ENCODE results near the gene PBX3. TPM values are rescaled to one million over a fixed set of nuclear protein-coding genes. Genes with fewer than 3 reads are reported as not detected.
A peak's percentile ranks its signal among the peaks of the same experiment; 100 is the strongest.

Gene PBX3
- total RNA-seq, 2 donors from 2014 or later, result 16.9 to 17.6 TPM

GRCh38 chr9:125991886-125992529, 244.8 kb downstream of the PBX3 start:
- no peak for ATAC-seq
- no peaks in the 10 kb centered on the region for H3K9me3 Mint-ChIP-seq
- H3K36me3 Mint-ChIP-seq, result no peaks in the 10 kb centered on the region
- peak in 1 of 2 donors; percentile 35 for DNase-seq (ENCODE audit: low spot score in 2 of 2)
- no peak overlapping the region for H3K27ac Mint-ChIP-seq

- Mint-ChIP-seq H3K9me3 (no peaks in the 10 kb centered on the region), H3K36me3 (no peaks in the 10 kb centered on the region), H3K27ac (no peak overlapping the region)
- DNase-seq (ENCODE audit: low spot score in 2 of 2) (peak in 1 of 2 donors; percentile 48), ATAC-seq (no peak)
These were observed 245.4 kb downstream of the PBX3 start for GRCh38 chr9:125992557-125992956.

- Mint-ChIP-seq H3K27ac (no peak overlapping the region), H3K9me3 (no peaks in the 10 kb centered on the region), H3K36me3 (no peaks in the 10 kb centered on the region)
- no peak for DNase-seq (ENCODE audit: low spot score in 2 of 2)
- ATAC-seq, result no peak
These were observed 246.3 kb downstream of the PBX3 start for GRCh38 chr9:125993466-125993865.

- no peak for ATAC-seq
- DNase-seq (ENCODE audit: low spot score in 2 of 2), result peak in 1 of 2 donors; percentile 38
- no peaks in the 10 kb centered on the region for H3K36me3 Mint-ChIP-seq
These were observed 247.1 kb downstream of the PBX3 start for GRCh38 chr9:125994066-125994943.

GRCh38 chr9:125995006-125995405, 247.8 kb downstream of the PBX3 start:
- Mint-ChIP-seq H3K9me3 (no peaks in the 10 kb centered on the region), H3K27ac (no peak overlapping the region), H3K36me3 (no peaks in the 10 kb centered on the region)
- DNase-seq (ENCODE audit: low spot score in 2 of 2) (peak in 1 of 2 donors; percentile 13), ATAC-seq (no peak)

More at GRCh38 chr9:125994066-125994943, 247.1 kb downstream of the PBX3 start:
- Mint-ChIP-seq H3K9me3 (no peaks in the 10 kb centered on the region), H3K27ac (no peak overlapping the region)

GRCh38 chr9:125995706-125996105, 248.5 kb downstream of the PBX3 start:
- ATAC-seq (no peak), DNase-seq (ENCODE audit: low spot score in 2 of 2) (peak in 1 of 2 donors; percentile 42)
- Mint-ChIP-seq H3K27ac (no peak overlapping the region), H3K36me3 (no peaks in the 10 kb centered on the region), H3K9me3 (no peaks in the 10 kb centered on the region)

GRCh38 chr9:125996791-125997190, 249.6 kb downstream of the PBX3 start:
- Mint-ChIP-seq H3K27ac (no peak overlapping the region), H3K36me3 (no peaks in the 10 kb centered on the region), H3K9me3 (no peaks in the 10 kb centered on the region)
- ATAC-seq (no peak), DNase-seq (ENCODE audit: low spot score in 2 of 2) (peak in 1 of 2 donors; percentile 41)

- peak in 1 of 2 donors; percentile 25 for DNase-seq (ENCODE audit: low spot score in 2 of 2)
- Mint-ChIP-seq H3K36me3 (no peaks in the 10 kb centered on the region), H3K27ac (peak overlapping the region in 1 of 2 donors; percentile 26), H3K9me3 (no peaks in the 10 kb centered on the region)
- no peak for ATAC-seq
These were observed 250.1 kb downstream of the PBX3 start for GRCh38 chr9:125997196-125997823.

- DNase-seq (ENCODE audit: low spot score in 2 of 2), result no peak
- ATAC-seq, result no peak
- Mint-ChIP-seq H3K36me3 (no peaks in the 10 kb centered on the region), H3K27ac (no peak overlapping the region), H3K9me3 (no peaks in the 10 kb centered on the region)
These were observed 251.8 kb downstream of the PBX3 start for GRCh38 chr9:125998837-125999503.

GRCh38 chr9:125999504-125999881, 252.3 kb downstream of the PBX3 start:
- DNase-seq (ENCODE audit: low spot score in 2 of 2), result no peak
- ATAC-seq, result no peak
- H3K27ac Mint-ChIP-seq, result no peak overlapping the region
- H3K9me3 Mint-ChIP-seq, result no peaks in the 10 kb centered on the region
- no peaks in the 10 kb centered on the region for H3K36me3 Mint-ChIP-seq

GRCh38 chr9:126000256-126000655, 253.1 kb downstream of the PBX3 start:
- ATAC-seq (no peak), DNase-seq (ENCODE audit: low spot score in 2 of 2) (no peak)
- Mint-ChIP-seq H3K27ac (no peak overlapping the region), H3K36me3 (no peaks in the 10 kb centered on the region), H3K9me3 (no peaks in the 10 kb centered on the region)

- ATAC-seq (no peak), DNase-seq (ENCODE audit: low spot score in 2 of 2) (no peak)
- no peaks in the 10 kb centered on the region for H3K36me3 Mint-ChIP-seq
- no peak overlapping the region for H3K27ac Mint-ChIP-seq
- H3K9me3 Mint-ChIP-seq, result no peaks in the 10 kb centered on the region
These were observed 253.8 kb downstream of the PBX3 start for GRCh38 chr9:126000731-126001580.

- ATAC-seq (no peak), DNase-seq (ENCODE audit: low spot score in 2 of 2) (no peak)
- Mint-ChIP-seq H3K36me3 (peaks cover 0 to 1% of the 10 kb centered on the region in 2 donors), H3K27ac (no peak overlapping the region), H3K9me3 (peaks cover 0 to 1% of the 10 kb centered on the region in 2 donors)
These were observed 254.5 kb downstream of the PBX3 start for GRCh38 chr9:126001581-126002225.

GRCh38 chr9:126002476-126003350, 255.5 kb downstream of the PBX3 start:
- no peak for ATAC-seq
- no peak overlapping the region for H3K27ac Mint-ChIP-seq

GRCh38 chr9:126009047-126009446, 261.9 kb downstream of the PBX3 start:
- ATAC-seq (no peak), DNase-seq (ENCODE audit: low spot score in 2 of 2) (no peak)
- Mint-ChIP-seq H3K27ac (no peak overlapping the region), H3K36me3 (peaks cover 23 to 32% of the 10 kb centered on the region in 2 donors), H3K9me3 (peaks cover 22 to 32% of the 10 kb centered on the region in 2 donors)

More at GRCh38 chr9:126002476-126003350, 255.5 kb downstream of the PBX3 start:
- H3K36me3 Mint-ChIP-seq, result peaks cover 4 to 8% of the 10 kb centered on the region in 2 donors
- peaks cover 3 to 11% of the 10 kb centered on the region in 2 donors for H3K9me3 Mint-ChIP-seq
- DNase-seq (ENCODE audit: low spot score in 2 of 2), result no peak

All from activated naive CD4-positive, alpha-beta T cell treated with anti-CD3 and anti-CD28 coated beads, Interleukin-2, amount 50 U/mL, for 72 hours (primary cell).